ENCODE results near the gene LYL1.

DNA sequence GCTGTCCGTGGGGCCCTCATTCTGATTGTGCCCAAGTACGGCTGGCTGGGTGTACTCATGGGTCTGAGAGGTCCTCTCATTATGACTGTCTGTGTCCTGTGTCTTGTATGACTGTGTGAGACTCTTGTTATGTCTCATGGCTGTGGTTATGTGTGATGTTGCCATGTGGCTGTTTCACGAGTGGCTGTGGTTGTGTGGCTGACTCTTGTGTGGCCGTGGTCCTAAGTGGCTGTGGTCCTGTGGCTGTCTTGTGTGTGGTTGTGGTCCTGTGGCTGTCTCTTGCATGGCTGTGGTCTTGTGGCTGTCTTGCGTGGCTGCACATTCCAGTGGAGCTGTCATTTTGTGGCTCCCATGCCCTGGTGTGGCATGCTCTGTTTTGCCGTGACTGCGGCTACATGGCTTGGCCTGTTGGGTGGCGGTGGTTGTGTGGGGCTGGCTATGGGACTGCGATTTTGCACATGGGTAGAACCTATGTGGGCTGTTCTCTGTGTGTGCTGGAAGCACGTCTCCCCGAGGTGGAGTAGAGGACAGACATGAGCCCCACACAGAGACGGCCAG lies 2.5 kb downstream of the LYL1 start:
- no peak for TF ChIP-seq CTCF (IDR thresholded peaks at IDR 0.05)
- no peak for TF ChIP-seq POLR2A (IDR thresholded peaks at IDR 0.05)
